Type B pancreatic cell (in vitro differentiated cells): ENCODE results near the gene MFAP5. TPM values are rescaled to one million over a fixed set of nuclear protein-coding genes. Genes with fewer than 3 reads are reported as not detected.

Source experiments
- DNase-seq: peaks from one replicate; pipeline ENCODE4 v3.0.0; 2021; ENCODE audit warnings: mixed read lengths; ENCODE audit not compliant: unreplicated experiment; ENCODE audit errors: extremely low spot score
- H3K27ac Mint-ChIP-seq: 2 replicates; pipeline ENCODE4 v1.8.0; 2021; ENCODE audit warnings: mild to moderate bottlenecking, mixed read lengths
- H3K27me3 Mint-ChIP-seq: 2 replicates; pipeline ENCODE4 v1.8.0; 2021; ENCODE audit warnings: mixed read lengths
- H3K36me3 Mint-ChIP-seq: 2 replicates; pipeline ENCODE4 v1.8.0; 2021; ENCODE audit warnings: mixed read lengths
- H3K4me1 Mint-ChIP-seq: one replicate; pipeline ENCODE4 v1.8.0; 2021; ENCODE audit warnings: mixed read lengths; ENCODE audit not compliant: unreplicated experiment
- H3K4me3 Mint-ChIP-seq: 2 replicates; pipeline ENCODE4 v1.8.0; 2021; ENCODE audit warnings: mild to moderate bottlenecking, mixed read lengths
- H3K9me3 Mint-ChIP-seq: 2 replicates; pipeline ENCODE4 v1.8.0; 2021; ENCODE audit warnings: mixed read lengths
- total RNA-seq: library from RNA; stranded (reverse); gene quantifications from 2 replicates; pipeline ENCODE4 v1.2.1, GENCODE V29; 2021; ENCODE audit warnings: low replicate concordance
- TF ChIP-seq, protein P1 (sequence below): fragments of 200-600 bp; sonication (generic); conservative IDR thresholded peaks from 2 replicates; pipeline ENCODE4 v1.5.0; 2021; ENCODE audit warnings: antibody characterized with exemption, mild to moderate bottlenecking

Gene MFAP5
- total RNA-seq, 1 donor from 2014 or later: 1.4 TPM

DNA sequence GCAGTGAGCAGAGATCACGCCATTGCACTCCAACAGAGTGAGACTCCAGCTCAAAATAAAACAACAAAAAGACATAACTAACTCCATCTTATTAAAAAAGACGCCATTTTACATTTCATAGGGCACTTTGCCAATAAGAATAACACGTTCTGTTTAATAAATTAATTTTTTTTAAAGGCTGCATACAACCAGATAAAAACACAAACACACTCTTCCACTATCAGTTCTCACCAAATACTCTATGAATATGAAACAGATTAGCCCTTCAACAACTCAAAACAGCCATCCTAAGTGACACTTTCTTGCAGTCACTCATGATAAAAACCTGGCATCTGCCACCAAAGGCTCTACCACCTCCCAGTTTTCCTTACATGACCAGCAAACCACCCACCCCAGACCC lies 66.1 kb downstream of the MFAP5 start:
- peaks cover 4% of the 10 kb centered on the region for H3K27me3 Mint-ChIP-seq
- H3K27ac Mint-ChIP-seq: no peak overlapping the region
- DNase-seq: no peak
- H3K36me3 Mint-ChIP-seq: no peaks in the 10 kb centered on the region
- TF ChIP-seq, protein P1, sequence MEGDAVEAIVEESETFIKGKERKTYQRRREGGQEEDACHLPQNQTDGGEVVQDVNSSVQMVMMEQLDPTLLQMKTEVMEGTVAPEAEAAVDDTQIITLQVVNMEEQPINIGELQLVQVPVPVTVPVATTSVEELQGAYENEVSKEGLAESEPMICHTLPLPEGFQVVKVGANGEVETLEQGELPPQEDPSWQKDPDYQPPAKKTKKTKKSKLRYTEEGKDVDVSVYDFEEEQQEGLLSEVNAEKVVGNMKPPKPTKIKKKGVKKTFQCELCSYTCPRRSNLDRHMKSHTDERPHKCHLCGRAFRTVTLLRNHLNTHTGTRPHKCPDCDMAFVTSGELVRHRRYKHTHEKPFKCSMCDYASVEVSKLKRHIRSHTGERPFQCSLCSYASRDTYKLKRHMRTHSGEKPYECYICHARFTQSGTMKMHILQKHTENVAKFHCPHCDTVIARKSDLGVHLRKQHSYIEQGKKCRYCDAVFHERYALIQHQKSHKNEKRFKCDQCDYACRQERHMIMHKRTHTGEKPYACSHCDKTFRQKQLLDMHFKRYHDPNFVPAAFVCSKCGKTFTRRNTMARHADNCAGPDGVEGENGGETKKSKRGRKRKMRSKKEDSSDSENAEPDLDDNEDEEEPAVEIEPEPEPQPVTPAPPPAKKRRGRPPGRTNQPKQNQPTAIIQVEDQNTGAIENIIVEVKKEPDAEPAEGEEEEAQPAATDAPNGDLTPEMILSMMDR: no peak
- no peak overlapping the region for H3K4me3 Mint-ChIP-seq
- no peaks in the 10 kb centered on the region for H3K4me1 Mint-ChIP-seq
- H3K9me3 Mint-ChIP-seq: no peaks in the 10 kb centered on the region

Other genes with a start within 250 kb of the MFAP5 start
- gene CLEC6A, start 206.9 kb downstream of the MFAP5 start, total RNA-seq: not detected in 2 replicates
- gene CLEC4D, start 149.3 kb downstream of the MFAP5 start, total RNA-seq: not detected in 2 replicates
- gene CLEC4E, start 121.9 kb downstream of the MFAP5 start, total RNA-seq: not detected in 2 replicates
- 0.21 TPM in 1 of 2 replicates, not detected in the other for gene AICDA, start 50.0 kb downstream of the MFAP5 start, total RNA-seq
- 59.8 and 65.2 TPM in 2 replicates for gene RIMKLB, start 35.2 kb upstream of the MFAP5 start, total RNA-seq
- gene A2ML1, start 159.8 kb upstream of the MFAP5 start, total RNA-seq: 3.8 and 26.0 TPM in 2 replicates